Keratinocyte (primary cell): ENCODE measurements around the gene EIF3B. TPM values are rescaled to one million over a fixed set of nuclear protein-coding genes. Genes with fewer than 3 reads are reported as not detected.
"Not testable (repeated sequence)": the region's sequence is repeated elsewhere in the genome, so short reads cannot be mapped to it uniquely, and the experiment has no call there.

ENCODE experiments used
- DNase-seq: peaks from one replicate; pipeline ENCODE4 v3.0.0-alpha.2; 2011; ENCODE audit warnings: low read depth, missing footprints, low spot score
- FAIRE-seq: peaks from 2 replicates; lab custom pipeline; 2011; peaks lifted over from hg19 to GRCh38; lab: Jason Lieb, UNC
- H2AFZ ChIP-seq: 2 replicates; pipeline ENCODE4 v1.6.0; 2012; ENCODE audit warnings: low read length, control low read depth, inconsistent platforms; ENCODE audit not compliant: control insufficient read depth
- H3K27ac ChIP-seq: 2 replicates; pipeline ENCODE4 v1.5.1; 2011; ENCODE audit warnings: low read length; ENCODE audit not compliant: control insufficient read depth, insufficient read depth
- H3K27me3 ChIP-seq: 3 replicates; pipeline ENCODE4 v1.6.0; 2011; ENCODE audit warnings: low read length; ENCODE audit not compliant: control insufficient read depth, insufficient read depth; ENCODE audit errors: extremely low read depth
- H3K36me3 ChIP-seq, 2 experiments: 2 replicates in 1 of 2; 3 replicates in 1 of 2; pipeline ENCODE4 v1.5.1; 2011; ENCODE audit warnings: low read length in 2 of 2, mild to moderate bottlenecking in 1 of 2; ENCODE audit not compliant: control insufficient read depth in 2 of 2, insufficient read depth in 2 of 2; ENCODE audit errors: extremely low read depth in 1 of 2
- H3K4me1 ChIP-seq: 3 replicates; pipeline ENCODE4 v1.5.1; 2011; ENCODE audit warnings: low read length; ENCODE audit not compliant: control insufficient read depth, insufficient read depth; ENCODE audit errors: extremely low read depth
- H3K4me2 ChIP-seq: 3 replicates; pipeline ENCODE4 v1.6.0; 2011; ENCODE audit warnings: low read depth, low read length; ENCODE audit not compliant: control insufficient read depth, insufficient read depth; ENCODE audit errors: extremely low read depth
- H3K4me3 ChIP-seq, 3 experiments: fragments of 200-600 bp in 1 of 3; sonication (generic) in 1 of 3; 2 replicates in 2 of 3; 3 replicates in 1 of 3; pipeline ENCODE4 v1.5.1; 2011 to 2016; ENCODE audit warnings: low read length in 3 of 3, mild to moderate bottlenecking in 3 of 3, control low read depth in 2 of 3, inconsistent platforms in 1 of 3, low read depth in 1 of 3, mixed read lengths in 1 of 3, mixed run types in 1 of 3, moderate library complexity in 1 of 3; ENCODE audit not compliant: control insufficient read depth in 2 of 3, insufficient read depth in 2 of 3; ENCODE audit errors: extremely low read depth in 1 of 3
- H3K79me2 ChIP-seq: 2 replicates; pipeline ENCODE4 v1.6.0; 2012; ENCODE audit warnings: low read length; ENCODE audit not compliant: control insufficient read depth, insufficient read depth
- H3K9ac ChIP-seq: 3 replicates; pipeline ENCODE4 v1.6.0; 2011; ENCODE audit warnings: low read length; ENCODE audit not compliant: control insufficient read depth, insufficient read depth; ENCODE audit errors: extremely low read depth
- H3K9me1 ChIP-seq: 3 replicates; pipeline ENCODE4 v1.6.0; 2011; ENCODE audit warnings: low read length; ENCODE audit not compliant: control insufficient read depth, insufficient read depth; ENCODE audit errors: extremely low read depth
- H3K9me3 ChIP-seq: 2 replicates; pipeline ENCODE4 v1.5.1; 2012; ENCODE audit warnings: low read depth, low read length; ENCODE audit not compliant: control insufficient read depth
- H4K20me1 ChIP-seq: 3 replicates; pipeline ENCODE4 v1.6.0; 2011; ENCODE audit warnings: low read length; ENCODE audit not compliant: control insufficient read depth, insufficient read depth; ENCODE audit errors: extremely low read depth
- EZH2 ChIP-seq: IDR thresholded peaks from one replicate; pipeline ENCODE4 v1.6.1; 2012; ENCODE audit warnings: inconsistent platforms, mild to moderate bottlenecking, low read length, moderate library complexity
- dilution Hi-C: fragments of 300-500 bp; cut with MboI; formaldehyde crosslinking; loops from one replicate; pipeline ENCODE4 v1.7.0; 2020; ENCODE audit warnings: low sequenced_read_pairs; ENCODE audit not compliant: extremely low pct_ligation_motif_present
- polyA minus RNA-seq, 3 experiments: library from RNA; depleted of rRNA, polyadenylated mRNA; stranded (reverse); fragments of >200 nt; gene quantifications; 1 replicate in 1 of 3; 2 replicates in 1 of 3; 3 replicates in 1 of 3; pipeline ENCODE4 v1.2.3, GENCODE V29; 2011
- polyA plus RNA-seq, 5 experiments: library from polyadenylated mRNA; depleted of rRNA in 3 of 5; stranded (reverse) in 3 of 5; stranded (forward) in 1 of 5; unstranded in 1 of 5; fragments of >200 nt; gene quantifications; 1 replicate in 1 of 5; 2 replicates in 3 of 5; 3 replicates in 1 of 5; pipeline versions ENCODE4 v1.2.1 to v1.2.3, GENCODE V29; 2011 to 2012; ENCODE audit warnings: missing spikeins in 2 of 5, low read depth in 1 of 5, low replicate concordance in 1 of 5
- TF ChIP-seq, protein P1 (sequence below), 3 experiments: IDR thresholded peaks in 1 of 3; conservative IDR thresholded peaks in 1 of 3; optimal IDR thresholded peaks in 1 of 3; 2 replicates in 2 of 3; 3 replicates in 1 of 3; pipeline versions ENCODE3 to v1.5.1; 2011; ENCODE audit warnings: low read length in 3 of 3, mild to moderate bottlenecking in 3 of 3, moderate library complexity in 2 of 3, control low read depth in 1 of 3, inconsistent platforms in 1 of 3; ENCODE audit not compliant: insufficient read depth in 2 of 3; ENCODE audit errors: extremely low read depth in 1 of 3

EIF3B gene
- polyA plus RNA-seq, result 119 to 169 TPM (median 144 TPM) in 3 replicates
- 278 TPM for polyA plus RNA-seq (2011; ENCODE audit: low read depth)
- 116 and 141 TPM in 2 replicates for polyA plus RNA-seq (2011; cell fraction: cytosol; rRNA removed)
- 229 and 245 TPM in 2 replicates for polyA plus RNA-seq (2011; cell fraction: nucleus; rRNA removed)
- 114 and 215 TPM in 2 replicates for polyA plus RNA-seq (2012; ENCODE audit: low replicate concordance)
- polyA minus RNA-seq, result 134 to 169 TPM (median 149 TPM) in 3 replicates
- polyA minus RNA-seq (2011; cell fraction: cytosol; rRNA and poly(A)+ RNA removed), result 125 TPM
- 77.9 and 154 TPM in 2 replicates for polyA minus RNA-seq (2011; cell fraction: nucleus; rRNA and poly(A)+ RNA removed)

DNA sequence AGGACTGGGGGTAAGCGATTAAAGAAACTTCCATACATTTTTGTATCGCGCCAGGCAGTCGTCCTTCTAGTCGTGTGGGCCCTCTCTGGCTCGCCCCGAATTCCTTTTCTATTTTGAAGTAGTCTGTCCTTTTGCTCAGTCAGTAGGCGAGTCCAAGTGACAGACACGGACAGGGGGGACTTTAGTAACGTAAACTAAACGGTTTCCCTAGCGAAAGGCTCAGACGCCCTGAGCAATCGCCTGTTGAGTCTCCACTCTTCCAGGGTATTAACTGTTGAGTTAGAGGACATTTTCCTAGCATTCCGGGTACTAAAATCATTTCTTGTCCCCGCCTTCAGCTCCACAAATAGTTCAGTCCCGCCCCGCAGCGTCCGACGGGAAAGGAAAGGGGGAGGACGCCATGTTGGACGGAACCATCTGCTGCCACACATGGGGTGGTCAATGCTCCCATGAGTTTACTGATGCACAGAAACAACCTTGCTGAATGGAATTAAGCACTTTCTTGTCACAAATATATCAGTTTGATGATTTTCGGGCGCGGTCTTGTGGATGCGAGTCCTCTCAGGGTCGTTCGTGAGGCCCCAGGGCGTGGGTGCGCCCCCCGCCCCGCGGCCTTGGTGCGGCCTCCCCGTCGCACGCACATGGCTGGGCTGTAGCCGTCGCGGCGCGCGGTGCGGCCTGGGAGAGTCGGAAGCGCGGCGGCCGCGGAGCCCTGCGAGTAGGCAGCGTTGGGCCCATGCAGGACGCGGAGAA is at the start of gene EIF3B:
TSS of gene EIF3B (plus strand) at position 642 of the 753 bp plus-strand sequence. CDS start at position 737, 95 bp downstream.
- TF ChIP-seq, protein P1, sequence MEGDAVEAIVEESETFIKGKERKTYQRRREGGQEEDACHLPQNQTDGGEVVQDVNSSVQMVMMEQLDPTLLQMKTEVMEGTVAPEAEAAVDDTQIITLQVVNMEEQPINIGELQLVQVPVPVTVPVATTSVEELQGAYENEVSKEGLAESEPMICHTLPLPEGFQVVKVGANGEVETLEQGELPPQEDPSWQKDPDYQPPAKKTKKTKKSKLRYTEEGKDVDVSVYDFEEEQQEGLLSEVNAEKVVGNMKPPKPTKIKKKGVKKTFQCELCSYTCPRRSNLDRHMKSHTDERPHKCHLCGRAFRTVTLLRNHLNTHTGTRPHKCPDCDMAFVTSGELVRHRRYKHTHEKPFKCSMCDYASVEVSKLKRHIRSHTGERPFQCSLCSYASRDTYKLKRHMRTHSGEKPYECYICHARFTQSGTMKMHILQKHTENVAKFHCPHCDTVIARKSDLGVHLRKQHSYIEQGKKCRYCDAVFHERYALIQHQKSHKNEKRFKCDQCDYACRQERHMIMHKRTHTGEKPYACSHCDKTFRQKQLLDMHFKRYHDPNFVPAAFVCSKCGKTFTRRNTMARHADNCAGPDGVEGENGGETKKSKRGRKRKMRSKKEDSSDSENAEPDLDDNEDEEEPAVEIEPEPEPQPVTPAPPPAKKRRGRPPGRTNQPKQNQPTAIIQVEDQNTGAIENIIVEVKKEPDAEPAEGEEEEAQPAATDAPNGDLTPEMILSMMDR (optimal IDR thresholded peaks at IDR 0.05 in 1 of 3, IDR thresholded peaks at IDR 0.05 in 1 of 3, conservative IDR thresholded peaks at IDR 0.05 in 1 of 3; ENCODE audit: extremely low read depth in 1 of 3, insufficient read depth in 2 of 3, low read length in 3 of 3), result no peak
- no peak for TF ChIP-seq EZH2
- H3K4me1 ChIP-seq, result peaks cover 20% of the 10 kb centered on the region
- peak within 1 kb of the TSS; percentile 100 for H3K9ac ChIP-seq
- peak within 1 kb of the TSS; percentile 97 for H3K4me2 ChIP-seq
- FAIRE-seq (peak; percentile 55), DNase-seq (peak; percentile 73)
- H3K4me3 ChIP-seq, result peak within 1 kb of the TSS; percentile 83 to 86 (median 84)
- no peaks in the 10 kb centered on the region for H3K9me3 ChIP-seq
- peaks cover 52% of the 10 kb centered on the region for H3K79me2 ChIP-seq
- H3K36me3 ChIP-seq, result peaks cover 8 to 27% of the 10 kb centered on the region in 2 experiments
- H3K9me1 ChIP-seq, result no peaks in the 10 kb centered on the region
- peaks cover 15% of the 10 kb centered on the region for H4K20me1 ChIP-seq
- dilution Hi-C loops, result no loop called here
- peak within 1 kb of the TSS; percentile 97 for H2AFZ ChIP-seq
- H3K27me3 ChIP-seq, result no peaks in the 10 kb centered on the region
- peak within 1 kb of the TSS; percentile 100 for H3K27ac ChIP-seq

- H2AFZ ChIP-seq, H3K9ac ChIP-seq, H3K9me1 ChIP-seq, H4K20me1 ChIP-seq, DNase-seq, H3K4me3 ChIP-seq, H3K27ac ChIP-seq, H3K79me2 ChIP-seq, H3K27me3 ChIP-seq, H3K4me1 ChIP-seq, H3K36me3 ChIP-seq, H3K9me3 ChIP-seq, H3K4me2 ChIP-seq, dilution Hi-C loops, FAIRE-seq: not testable (repeated sequence)
Observed at GRCh38 chr7:2305258-2305657, 49.4 kb upstream of the EIF3B start.
